Inflammatory macrophage (primary cell): Measurements from ENCODE around the gene CRISPLD2.

Source experiments
- DNase-seq, 2 donors: peaks; one replicate each; pipeline ENCODE4 v3.0.0-alpha.2; 2020 to 2022
- total RNA-seq, 18 experiments: gene quantifications; one replicate each; lab custom pipeline; 2026; ENCODE audit warnings: mixed read lengths in 6 of 18, inconsistent platforms in 2 of 18; lab: John Stamatoyannopoulos, UW

Gene CRISPLD2, protein sequence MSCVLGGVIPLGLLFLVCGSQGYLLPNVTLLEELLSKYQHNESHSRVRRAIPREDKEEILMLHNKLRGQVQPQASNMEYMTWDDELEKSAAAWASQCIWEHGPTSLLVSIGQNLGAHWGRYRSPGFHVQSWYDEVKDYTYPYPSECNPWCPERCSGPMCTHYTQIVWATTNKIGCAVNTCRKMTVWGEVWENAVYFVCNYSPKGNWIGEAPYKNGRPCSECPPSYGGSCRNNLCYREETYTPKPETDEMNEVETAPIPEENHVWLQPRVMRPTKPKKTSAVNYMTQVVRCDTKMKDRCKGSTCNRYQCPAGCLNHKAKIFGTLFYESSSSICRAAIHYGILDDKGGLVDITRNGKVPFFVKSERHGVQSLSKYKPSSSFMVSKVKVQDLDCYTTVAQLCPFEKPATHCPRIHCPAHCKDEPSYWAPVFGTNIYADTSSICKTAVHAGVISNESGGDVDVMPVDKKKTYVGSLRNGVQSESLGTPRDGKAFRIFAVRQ
- 0.20 to 2.5 (median 0.90) reads per million in 18 experiments for total RNA-seq

DNA sequence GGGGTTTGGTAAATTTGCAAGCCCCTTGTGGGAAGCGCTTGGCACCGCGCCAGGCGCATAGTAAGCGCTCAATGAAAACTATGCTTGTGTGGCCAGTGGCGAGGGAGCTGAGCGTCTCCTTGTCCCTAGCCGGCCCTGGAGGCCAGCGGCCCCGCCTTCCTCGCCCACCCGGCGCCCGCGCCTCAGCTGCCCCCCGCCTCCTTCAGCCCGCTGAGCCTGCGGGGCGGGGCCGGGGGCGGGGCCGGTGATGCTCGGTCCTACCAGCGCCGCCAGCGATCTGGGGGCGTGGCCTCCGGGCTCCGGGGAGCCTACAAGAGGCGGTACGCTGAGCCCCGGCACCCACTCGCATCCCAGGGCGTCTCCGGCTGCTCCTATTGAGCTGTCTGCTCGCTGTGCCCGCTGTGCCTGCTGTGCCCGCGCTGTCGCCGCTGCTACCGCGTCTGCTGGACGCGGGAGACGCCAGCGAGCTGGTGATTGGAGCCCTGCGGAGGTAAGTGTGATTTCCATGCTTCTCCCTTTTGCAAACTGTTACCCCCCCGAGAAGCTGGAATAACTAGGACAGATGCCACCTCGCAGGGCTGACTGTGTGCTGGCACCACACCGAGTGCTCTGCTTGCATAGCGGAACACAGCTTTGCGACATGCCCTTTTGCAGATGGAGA, at the start of gene CRISPLD2:
TSS of gene CRISPLD2 (plus strand) at position 342 of the 661 bp plus-strand sequence. CDS start 18,511 bp downstream, outside the sequence.
- peak; percentile 86 to 93 for DNase-seq

DNA sequence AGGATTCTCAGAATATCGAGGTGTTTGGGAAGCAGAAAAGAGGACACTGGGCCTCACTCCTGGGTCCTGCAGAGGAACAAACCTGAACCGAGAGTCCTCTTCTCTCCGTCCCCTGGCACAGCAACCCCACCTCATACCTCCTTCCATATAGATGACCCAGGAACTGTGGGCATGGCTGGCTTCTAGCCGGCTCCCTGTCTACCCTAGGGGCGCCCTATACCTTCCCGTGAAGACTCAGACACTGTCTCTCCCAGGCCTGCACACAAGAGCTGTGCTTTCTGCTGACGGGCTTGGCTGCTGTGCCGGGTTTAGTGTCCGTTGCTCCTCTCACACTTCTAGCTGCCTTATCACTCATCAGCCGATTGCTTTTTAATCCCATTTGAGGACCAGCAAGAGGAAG, 46.5 kb upstream of the CRISPLD2 start:
- no peak for DNase-seq

DNA sequence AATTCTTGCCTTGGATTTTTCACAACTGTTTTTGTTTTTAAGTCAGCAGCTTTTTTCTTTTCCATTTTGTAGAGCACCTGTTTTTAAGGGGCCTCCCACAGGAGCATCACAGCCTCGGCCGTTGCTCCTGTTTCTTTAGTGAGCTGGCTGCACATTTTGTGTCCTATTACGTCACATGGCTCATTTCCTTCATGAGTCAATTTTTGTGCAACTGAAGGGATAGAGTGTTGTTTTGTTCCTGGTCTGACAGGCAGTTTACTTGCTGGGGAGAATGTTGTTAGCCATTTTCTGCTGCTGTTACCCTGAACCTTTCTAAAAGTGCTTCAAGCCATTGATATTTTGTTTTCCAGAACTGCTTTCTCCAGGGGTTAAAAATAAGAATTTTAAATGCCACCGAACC, 45.0 kb upstream of the CRISPLD2 start:
- DNase-seq = peak; percentile 66 to 80

DNA sequence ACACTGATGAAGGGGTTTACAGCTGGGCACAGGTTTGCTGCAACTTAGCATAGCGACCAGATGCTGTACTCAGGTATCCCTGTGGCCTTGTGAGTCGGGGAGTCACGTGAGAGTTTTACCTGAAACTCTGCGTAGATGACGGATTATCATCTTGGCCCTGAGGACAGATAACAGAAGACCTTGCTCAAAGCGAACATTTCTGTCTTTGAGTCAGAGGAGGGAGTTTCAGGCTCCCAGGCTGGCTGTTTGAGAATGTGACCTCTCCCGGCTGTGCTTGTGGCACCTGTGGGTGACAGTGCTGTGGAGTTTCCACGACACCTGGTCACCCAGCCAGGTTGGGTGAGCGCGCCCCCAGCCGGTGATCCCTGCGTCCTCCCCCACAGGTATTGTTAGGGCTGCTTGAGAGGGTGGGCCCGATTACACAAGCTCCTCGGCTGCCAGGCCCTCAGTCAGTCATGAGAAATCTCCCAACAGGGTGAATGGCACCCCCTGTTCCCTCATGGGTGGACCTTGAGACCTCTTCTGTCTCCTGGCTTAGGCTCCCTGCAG, 44.4 kb upstream of the CRISPLD2 start:
- no peak for DNase-seq

DNA sequence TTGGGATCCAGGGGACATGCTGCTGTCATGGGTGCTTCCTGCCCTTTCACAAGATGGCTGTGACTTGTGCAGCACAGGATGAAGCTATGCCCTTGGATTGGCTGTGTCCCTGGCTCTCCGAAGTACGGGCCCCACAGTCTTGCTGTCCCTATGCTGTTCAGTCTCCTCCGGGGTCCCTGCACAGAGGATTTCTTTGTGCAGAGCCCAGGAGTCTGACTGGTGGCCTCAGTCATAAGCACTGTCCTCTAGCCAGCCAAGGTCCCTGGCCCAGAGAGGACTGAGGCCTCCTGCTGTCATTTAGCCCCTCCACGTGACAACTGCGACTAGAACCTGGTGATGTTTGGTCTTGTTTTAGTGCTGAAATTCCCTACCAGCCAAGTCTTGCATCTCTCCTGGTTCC, 42.4 kb upstream of the CRISPLD2 start:
- DNase-seq = no peak

DNA sequence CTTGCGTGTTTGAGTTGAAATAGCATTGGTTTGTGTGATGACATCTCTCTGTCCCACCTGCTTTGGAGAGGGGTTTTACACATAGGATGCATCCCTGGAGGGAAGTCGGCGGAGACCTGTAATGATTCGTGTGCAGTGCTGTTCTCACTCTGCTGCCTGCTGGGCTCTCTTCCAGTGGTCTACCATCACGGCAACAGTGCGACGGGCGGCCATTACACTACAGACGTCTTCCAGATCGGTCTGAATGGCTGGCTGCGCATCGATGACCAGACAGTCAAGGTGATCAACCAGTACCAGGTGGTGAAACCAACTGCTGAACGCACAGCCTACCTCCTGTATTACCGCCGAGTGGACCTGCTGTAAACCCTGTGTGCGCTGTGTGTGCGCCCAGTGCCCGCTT, 41.1 kb upstream of the CRISPLD2 start:
- no peak for DNase-seq

DNA sequence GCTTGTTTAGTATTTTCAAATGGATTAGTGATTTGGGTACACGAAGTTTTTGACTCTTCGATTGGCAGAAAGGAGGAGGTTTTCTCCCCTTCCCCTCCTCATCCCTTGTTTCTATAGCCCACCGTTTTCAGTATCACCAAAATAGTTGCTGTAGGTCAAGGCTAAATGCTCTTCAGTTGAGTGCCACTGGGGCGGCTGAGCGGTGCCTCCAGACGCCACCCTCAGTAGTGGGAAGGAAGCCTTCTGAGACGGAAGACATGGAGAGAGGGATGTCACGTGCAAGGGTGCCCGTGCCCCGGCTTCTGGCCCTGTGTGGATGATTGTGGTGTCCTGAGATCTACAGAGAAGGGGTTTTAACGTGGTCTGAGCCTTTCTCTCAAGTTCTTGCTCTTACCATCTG, 39.7 kb upstream of the CRISPLD2 start:
- DNase-seq = no peak

DNA sequence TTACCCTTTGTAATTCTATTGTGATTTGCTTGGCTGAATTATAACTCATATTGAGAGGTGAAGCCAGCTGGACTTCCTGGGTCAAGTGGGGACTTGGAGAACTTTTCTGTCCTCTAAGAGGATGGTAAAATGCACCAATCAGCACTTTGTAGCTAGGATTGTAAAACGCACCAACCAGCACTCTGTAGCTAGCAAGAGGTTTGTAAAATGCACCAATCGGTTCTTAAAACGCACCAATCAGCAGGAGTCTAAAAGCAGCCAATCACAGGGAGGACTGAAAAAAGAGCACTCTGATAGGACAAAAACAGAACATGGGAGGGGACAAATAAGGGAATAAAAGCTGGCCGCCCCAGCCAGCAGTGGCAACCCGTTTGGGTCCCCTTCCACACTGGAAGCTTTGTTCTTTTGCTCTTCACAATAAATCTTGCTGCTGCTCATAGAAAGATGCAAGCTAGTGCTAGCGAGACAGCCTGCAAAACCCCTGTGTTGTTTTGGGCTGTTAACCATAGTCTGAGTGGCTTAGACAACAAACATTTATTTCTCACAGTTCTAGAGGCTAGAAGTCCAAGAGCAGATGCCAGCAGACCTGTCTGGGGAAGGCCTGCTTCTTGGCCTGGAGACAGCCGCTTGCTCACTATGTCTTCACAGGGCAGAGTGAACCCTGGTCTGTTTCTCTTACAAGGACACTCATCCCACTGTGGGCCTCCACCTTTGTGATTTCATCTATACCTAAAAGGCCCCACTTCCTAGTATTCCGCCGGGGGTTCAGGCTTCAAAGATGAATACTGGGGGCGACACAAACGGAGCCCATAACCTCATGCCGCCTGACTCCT, 39.0 kb upstream of the CRISPLD2 start:
- no peak for DNase-seq

DNA sequence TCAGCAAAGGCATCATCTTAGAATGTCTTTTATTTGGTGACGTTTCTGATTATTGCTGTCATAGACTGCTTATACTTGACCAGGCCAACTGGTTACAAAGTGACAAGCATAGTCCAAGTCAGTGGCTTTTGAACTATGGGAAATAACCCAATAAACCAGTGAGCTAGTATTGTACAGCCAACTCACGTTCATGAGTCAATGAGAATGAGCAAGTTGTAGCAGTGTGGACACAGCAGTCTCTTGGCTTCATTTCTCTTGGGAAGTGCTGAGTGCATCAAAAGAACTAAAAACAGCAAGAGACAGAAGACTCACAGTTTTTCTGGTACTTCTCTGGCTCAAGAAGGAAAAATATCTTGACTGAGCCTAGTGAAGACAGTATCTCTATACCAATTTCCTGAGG, 36.9 kb upstream of the CRISPLD2 start:
- no peak for DNase-seq

DNA sequence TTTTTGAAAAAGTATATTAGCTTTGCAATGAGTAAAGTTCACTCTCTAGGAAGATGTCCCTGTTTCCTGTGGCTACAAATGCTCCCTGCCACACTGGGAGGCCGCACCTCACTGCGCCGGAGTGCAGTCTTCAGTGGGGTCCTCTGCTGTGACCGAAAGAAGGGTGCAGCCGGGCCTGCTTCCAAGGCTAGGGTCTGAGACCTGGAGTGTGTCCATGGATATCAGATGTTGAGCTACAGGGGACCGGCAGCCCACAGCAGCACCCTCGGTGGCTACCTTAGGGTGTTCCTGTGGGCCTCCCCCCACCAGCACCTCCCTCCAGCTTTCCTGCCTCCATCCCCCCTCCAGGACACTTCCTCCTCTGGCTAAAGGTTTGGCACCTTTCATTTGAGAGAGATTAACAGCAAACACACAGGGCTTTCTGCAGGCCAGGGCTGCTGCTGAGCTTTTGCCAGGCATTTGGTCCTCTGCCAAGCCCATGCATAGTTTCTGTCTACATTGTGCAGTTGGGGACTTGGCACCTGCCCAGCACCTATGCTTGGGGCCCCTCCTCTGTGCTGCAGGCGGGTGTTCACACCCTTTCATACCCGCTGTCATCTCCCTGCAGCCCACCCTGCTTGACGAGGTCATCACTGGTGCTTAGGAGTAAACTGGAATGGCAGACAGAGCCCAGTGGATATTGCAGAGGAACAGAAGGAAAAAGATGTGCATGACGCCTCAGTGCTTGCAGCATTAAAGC, 33.8 kb upstream of the CRISPLD2 start:
- no peak for DNase-seq

DNA sequence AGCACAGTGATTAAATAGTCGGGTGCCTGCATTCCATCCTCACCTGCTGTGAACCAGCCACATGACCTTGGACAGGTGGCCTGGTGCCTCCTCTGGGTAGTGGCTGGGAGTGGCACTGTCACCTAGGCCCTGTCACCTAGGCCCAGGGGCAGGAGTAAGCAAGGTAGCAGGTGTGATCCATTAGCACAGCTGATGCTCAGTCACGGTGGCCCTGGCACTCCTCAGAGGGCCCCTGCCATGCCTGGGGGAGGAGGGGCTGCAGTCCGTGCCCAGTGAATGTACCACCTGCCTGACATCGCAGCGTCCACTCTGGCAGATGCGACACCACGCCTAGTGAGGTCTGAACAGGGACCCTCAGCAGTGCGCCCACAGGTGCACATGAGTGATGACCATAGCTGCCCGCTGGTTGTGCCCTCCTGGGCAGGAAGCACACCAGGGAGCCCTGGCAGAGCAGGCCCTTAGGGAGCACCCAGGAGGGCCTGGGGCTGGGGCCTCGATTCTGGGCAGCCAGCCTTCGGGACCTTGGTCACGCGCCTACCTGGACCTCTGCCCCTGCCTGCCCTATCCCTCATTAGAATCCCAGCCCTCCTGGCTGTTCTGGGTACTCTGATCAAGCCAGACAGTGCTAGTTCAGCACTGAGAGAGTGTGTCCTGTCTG, 33.1 kb upstream of the CRISPLD2 start:
- DNase-seq = no peak

DNA sequence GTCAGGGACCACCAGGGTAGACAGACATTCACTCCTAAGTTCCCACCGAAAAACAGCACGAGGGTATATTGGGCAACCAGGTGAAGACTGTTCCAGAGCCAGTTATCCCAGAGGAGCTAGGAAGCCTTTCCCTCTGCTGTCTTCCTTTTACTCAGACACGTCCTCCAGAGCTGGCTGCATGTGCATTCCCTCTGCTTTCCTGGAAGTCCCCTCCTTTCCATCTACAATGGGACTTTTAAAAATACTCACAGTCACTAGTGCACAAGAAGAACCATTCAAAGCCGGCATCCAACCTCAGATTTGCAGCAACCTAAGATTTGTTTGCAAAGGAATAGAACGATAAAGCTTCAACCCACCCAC, 32.5 kb upstream of the CRISPLD2 start:
- no peak for DNase-seq

DNA sequence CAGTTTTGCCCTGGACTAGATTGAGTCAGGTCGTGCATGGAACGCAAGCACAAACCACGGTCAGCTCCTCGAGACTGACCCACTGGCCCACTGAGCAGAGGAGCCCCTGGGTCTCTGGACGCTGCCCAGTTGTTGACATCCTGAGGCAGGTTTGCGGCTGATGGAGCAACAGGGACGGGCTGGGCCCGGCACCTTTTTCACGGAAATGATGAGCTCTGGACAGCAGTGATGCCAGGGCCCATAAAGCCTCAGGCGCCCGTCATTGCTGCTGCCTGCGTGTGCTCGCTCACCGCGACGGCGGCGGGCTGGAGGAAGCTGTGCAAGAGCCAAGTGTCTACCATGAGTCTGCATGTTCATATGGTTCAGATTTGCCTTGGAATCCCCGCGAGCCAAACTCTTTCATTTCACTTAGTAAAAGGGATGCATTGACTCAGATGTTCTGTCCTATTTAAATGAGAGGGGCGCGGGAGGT, 30.8 kb upstream of the CRISPLD2 start:
- DNase-seq = no peak

DNA sequence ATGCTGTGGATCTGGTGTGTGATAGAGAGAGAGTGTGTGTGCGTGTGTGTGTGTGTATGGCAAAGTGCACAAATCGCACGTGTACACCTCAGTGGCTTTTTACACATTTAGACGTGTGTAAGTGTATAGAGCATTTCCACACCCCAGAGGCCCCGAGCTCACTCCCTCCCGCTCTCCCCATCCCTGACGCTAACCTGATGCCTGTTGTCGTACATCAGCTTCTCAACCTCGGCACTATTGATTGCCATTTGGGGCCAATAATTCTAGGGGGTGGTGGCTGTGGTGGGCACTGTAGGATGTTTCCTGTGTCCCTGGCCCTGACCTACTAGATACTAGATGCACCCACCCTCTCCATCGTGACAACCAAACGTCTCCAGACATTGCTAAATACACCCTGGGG, 30.4 kb upstream of the CRISPLD2 start:
- no peak for DNase-seq

DNA sequence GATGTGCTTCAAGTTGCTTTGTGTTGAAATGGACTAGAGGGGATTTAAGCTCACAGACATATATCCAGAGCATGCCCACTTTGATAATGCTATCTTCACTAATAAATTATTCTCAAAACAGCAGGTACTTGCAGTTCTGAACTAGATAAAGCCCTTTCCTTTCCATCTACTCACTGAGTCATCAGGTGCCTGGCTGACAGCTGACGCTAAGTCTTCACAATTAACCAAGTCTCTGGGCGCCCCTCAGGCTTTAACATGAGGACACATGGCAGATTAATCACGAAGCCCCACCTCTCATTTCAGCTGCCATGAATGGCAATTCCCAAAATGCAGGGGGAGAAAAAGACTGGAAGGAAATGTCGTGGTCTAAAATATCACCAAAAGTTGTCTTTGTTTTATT, 29.5 kb upstream of the CRISPLD2 start:
- no peak for DNase-seq

DNA sequence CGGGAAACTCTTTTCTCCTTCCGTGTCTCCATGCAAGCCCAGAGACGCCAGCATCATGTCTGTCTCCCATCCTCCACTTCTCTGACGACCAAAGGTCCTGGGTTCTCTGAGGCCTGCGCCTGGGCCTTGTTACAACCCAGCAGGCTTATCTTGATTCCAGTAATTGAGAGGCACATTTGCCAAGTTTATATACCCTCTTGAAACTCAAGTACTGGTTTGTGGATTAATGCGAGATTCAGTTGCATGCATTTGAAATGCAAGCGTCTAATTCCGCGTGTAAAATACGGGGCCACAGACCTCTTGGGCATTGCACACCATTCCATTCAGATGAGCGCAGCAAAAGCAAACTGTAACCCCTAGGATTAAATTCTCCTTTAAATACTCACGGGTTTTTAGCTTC, 28.7 kb upstream of the CRISPLD2 start:
- DNase-seq = no peak

DNA sequence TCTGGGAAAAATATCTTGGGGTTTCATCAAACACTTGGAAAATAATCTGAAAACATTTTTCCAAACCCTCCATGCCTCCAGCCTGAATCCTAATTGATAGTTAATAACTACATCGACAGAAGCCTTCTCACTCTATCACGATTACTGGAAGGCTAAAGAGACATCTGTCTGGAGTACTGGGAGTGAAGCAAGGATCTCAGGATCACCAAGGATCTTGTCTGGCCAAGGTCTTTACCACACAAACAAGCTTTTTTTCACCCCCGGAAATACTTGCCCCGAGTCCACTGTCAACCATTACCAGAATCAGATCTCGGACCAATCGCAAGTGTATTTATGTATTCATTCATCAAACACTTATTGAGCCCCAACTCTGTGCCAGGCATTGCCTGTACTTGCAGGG, 28.3 kb upstream of the CRISPLD2 start:
- no peak for DNase-seq

DNA sequence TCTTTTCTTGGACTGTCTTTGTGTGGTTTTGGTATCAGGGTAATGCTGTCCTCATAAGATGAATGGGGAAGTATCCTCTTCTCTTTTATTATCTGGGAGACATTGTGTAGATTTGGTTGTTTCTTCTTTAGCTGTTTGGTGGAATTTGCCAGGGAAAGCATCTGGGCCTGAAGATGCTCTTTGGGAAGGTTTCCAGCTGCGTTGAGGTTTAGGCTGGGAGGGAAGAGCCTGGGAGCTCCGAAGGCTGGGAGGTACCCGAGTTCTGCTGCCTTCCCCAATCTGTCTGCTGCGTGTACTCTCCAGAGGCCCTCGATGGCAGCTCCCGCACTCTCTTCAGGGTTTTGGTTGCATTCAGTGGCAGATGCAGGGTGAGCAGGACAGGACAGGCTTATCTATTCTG, 25.6 kb upstream of the CRISPLD2 start:
- peak in 1 of 2 donors; percentile 34 for DNase-seq

DNA sequence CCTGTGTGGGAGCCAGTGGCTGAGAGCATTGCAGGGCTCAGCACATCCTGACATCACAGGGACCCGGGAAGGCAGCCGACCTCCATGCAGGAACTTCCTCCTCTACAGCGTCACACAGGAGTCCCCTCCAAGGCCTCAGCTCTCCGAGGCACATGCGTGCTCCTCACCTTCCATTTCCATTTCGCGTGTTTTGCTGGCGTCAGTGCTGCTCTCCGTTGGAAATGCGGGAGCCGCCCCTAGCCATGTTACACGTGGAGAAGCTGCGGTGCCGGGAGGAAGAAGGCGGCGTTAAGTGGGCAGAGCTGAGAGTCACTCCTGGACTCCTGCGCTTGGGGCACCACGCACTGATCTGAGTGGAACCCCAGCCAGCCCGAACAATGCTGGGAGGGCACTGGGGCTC, 25.2 kb upstream of the CRISPLD2 start:
- no peak for DNase-seq

DNA sequence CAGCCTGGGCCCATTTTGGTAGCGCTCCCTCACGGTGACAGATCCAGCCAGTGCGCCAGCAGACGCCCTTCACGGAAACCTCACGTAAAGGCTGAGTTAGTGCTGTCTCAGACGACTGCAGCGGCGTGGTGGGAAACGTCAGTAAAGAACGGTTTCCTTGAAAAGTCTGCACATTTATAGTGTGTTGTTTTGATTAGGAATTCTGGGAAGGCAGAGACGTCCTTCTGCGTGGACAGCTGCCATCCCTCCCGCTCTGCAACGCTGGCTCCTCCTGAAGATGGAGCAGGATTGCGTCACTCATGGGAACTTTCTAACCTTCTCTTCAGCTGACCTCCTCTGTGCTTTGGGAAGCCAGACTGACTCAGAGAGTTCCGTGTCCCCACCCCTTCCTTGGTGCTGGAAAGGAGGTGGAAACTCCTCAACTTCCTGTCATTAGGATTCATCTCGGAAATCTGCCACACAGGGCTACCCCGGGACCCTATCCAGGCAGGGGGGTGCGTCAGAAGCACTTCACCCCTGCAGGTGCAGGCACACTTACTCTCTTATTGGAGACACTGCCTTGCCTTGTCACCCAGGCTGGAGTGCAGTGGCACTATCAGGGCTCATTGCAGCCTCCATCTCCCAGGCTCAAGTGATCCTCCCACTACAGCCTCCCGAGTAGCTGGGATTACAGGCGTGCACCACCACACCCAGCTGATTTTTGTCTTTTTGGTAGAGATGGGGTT, 24.3 kb upstream of the CRISPLD2 start:
- peak in 1 of 2 donors; percentile 40 for DNase-seq
